Hepatocyte (in vitro differentiated cells): ENCODE measurements around the gene GALNT3. TPM values are rescaled to one million over a fixed set of nuclear protein-coding genes. Genes with fewer than 3 reads are reported as not detected.

Experiments
- DNase-seq: peaks from one replicate; pipeline ENCODE4 v3.0.0-alpha.2; 2016; ENCODE audit warnings: low spot score
- H2AFZ ChIP-seq: fragments of 200-600 bp; sonication (generic); 2 replicates; pipeline ENCODE4 v1.6.0; 2016; ENCODE audit warnings: antibody characterized with exemption, mild to moderate bottlenecking
- H3K27ac ChIP-seq: fragments of 200-600 bp; sonication (generic); 2 replicates; pipeline ENCODE4 v1.5.1; 2016; ENCODE audit warnings: mild to moderate bottlenecking
- H3K27me3 ChIP-seq: fragments of 200-600 bp; sonication (generic); 2 replicates; pipeline ENCODE4 v1.6.1; 2016
- H3K36me3 ChIP-seq: fragments of 200-600 bp; sonication (generic); replicated peaks from 2 replicates; pipeline ENCODE4 v1.5.1; 2016; ENCODE audit warnings: low read depth; ENCODE audit not compliant: insufficient read depth
- H3K4me1 ChIP-seq: fragments of 200-600 bp; sonication (generic); 2 replicates; pipeline ENCODE4 v1.5.1; 2016; ENCODE audit warnings: mild to moderate bottlenecking, moderate library complexity; ENCODE audit not compliant: insufficient read depth
- H3K4me2 ChIP-seq: fragments of 200-600 bp; sonication (generic); 2 replicates; pipeline ENCODE4 v1.6.0; 2016
- H3K4me3 ChIP-seq: fragments of 200-600 bp; sonication (generic); 2 replicates; pipeline ENCODE4 v1.5.1; 2016; ENCODE audit warnings: mild to moderate bottlenecking
- H3K79me2 ChIP-seq: fragments of 200-600 bp; sonication (generic); 2 replicates; pipeline ENCODE4 v1.6.0; 2017; ENCODE audit warnings: mild to moderate bottlenecking
- H3K9me2 ChIP-seq: fragments of 200-600 bp; sonication (generic); replicated peaks from 2 replicates; pipeline ENCODE4 v1.6.0; 2017; ENCODE audit warnings: mild to moderate bottlenecking; ENCODE audit not compliant: insufficient read depth
- H3K9me3 ChIP-seq: fragments of 200-600 bp; sonication (generic); 2 replicates; pipeline ENCODE4 v1.5.1; 2016; ENCODE audit warnings: low read depth, mild to moderate bottlenecking
- H4K20me1 ChIP-seq: fragments of 200-600 bp; sonication (generic); 2 replicates; pipeline ENCODE4 v1.6.0; 2016; ENCODE audit warnings: mild to moderate bottlenecking; ENCODE audit not compliant: insufficient read depth, poor library complexity, severe bottlenecking
- EZH2 ChIP-seq: fragments of 200-600 bp; sonication (generic); IDR thresholded peaks from 2 replicates; pipeline ENCODE4 v1.6.1; 2016; ENCODE audit warnings: antibody characterized with exemption, mild to moderate bottlenecking, borderline replicate concordance
- EZH2phosphoT487 ChIP-seq: fragments of 200-600 bp; sonication (generic); IDR thresholded peaks from one replicate; pipeline ENCODE4 v1.6.1; 2018; ENCODE audit warnings: antibody characterized with exemption, mild to moderate bottlenecking, low read depth, moderate library complexity; ENCODE audit not compliant: unreplicated experiment, severe bottlenecking
- WGBS: methylation state at CpG from one replicate; pipeline ENCODE4 v1.1.6; 2016; ENCODE audit warnings: low lambda C conversion rate; ENCODE audit errors: missing lambda C conversion rate; 5-methylcytosine and 5-hydroxymethylcytosine counted together
- polyA plus RNA-seq: library from polyadenylated mRNA; unstranded; fragments of >200 nt; fragmentation: Nextera tagmentation; extraction: Ambion mirVana; gene quantifications from 2 replicates; pipeline ENCODE4 v1.2.1, GENCODE V29; 2016
- total RNA-seq: library from RNA; depleted of rRNA; stranded (reverse); fragments of >200 nt; gene quantifications from 2 replicates; pipeline ENCODE4 v1.2.3, GENCODE V29; 2014
- TF ChIP-seq, protein P1 (sequence below): fragments of 200-600 bp; sonication (generic); IDR thresholded peaks from 2 replicates; pipeline ENCODE4 v1.5.1; 2016; ENCODE audit warnings: antibody characterized with exemption, mild to moderate bottlenecking; ENCODE audit not compliant: poor library complexity

GALNT3 gene
- total and polyA plus RNA-seq, 2 experiments from 2014 or later, result 21.5 to 48.1 TPM

DNA sequence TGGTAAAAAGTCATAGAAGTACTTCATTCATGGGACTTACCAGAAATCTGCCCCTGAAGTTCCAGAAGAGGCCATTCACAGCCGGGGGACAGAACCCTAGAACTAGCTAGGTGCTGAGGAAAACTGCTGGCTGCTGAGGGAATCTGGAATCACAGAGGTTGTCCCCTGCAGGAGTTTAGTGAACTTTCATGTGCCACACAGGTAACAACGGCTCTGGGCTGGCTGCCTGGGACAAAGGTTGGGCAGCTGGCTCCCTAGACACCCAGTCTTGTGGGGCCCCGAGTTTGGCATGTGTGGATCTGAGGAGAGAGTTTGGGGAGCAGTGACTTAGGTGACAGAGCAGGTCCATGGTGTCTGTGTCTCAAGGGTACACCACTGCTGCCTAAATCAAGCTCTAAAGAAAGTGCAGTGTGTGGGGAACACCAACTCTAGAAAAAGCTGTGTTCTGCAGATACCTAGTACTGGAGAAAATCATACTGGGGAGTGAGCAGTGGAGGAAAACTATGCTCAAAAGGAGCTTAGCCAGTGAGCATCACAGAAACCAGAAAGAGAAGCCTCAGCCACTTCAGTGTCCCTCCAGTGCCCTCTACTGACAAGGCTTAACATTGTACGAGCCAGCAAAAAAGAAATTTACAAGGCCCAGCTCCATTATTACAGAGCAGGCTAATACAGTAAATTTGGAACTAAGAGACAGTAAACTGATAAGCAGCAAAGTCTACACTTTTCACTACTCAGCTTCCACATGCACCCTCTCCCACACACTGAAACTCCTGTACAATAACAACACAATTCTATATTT lies 15.2 kb downstream of the GALNT3 start:
- TF ChIP-seq EZH2phosphoT487 (no peak), EZH2 (no peak)
- TF ChIP-seq, protein P1, sequence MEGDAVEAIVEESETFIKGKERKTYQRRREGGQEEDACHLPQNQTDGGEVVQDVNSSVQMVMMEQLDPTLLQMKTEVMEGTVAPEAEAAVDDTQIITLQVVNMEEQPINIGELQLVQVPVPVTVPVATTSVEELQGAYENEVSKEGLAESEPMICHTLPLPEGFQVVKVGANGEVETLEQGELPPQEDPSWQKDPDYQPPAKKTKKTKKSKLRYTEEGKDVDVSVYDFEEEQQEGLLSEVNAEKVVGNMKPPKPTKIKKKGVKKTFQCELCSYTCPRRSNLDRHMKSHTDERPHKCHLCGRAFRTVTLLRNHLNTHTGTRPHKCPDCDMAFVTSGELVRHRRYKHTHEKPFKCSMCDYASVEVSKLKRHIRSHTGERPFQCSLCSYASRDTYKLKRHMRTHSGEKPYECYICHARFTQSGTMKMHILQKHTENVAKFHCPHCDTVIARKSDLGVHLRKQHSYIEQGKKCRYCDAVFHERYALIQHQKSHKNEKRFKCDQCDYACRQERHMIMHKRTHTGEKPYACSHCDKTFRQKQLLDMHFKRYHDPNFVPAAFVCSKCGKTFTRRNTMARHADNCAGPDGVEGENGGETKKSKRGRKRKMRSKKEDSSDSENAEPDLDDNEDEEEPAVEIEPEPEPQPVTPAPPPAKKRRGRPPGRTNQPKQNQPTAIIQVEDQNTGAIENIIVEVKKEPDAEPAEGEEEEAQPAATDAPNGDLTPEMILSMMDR, result peak; percentile 6
- peaks cover 20% of the 10 kb centered on the region for H3K79me2 ChIP-seq
- no peaks in the 10 kb centered on the region for H4K20me1 ChIP-seq
- no peaks in the 10 kb centered on the region for H3K9me2 ChIP-seq
- H3K27me3 ChIP-seq, result no peaks in the 10 kb centered on the region
- no peak overlapping the region for H3K4me3 ChIP-seq
- H3K4me2 ChIP-seq, result no peak overlapping the region
- H2AFZ ChIP-seq, result no peak overlapping the region
- DNase-seq, result no peak
- no peaks in the 10 kb centered on the region for H3K9me3 ChIP-seq
- no peaks in the 10 kb centered on the region for H3K36me3 ChIP-seq
- no peak overlapping the region for H3K27ac ChIP-seq
- WGBS, result 90% methylated on average over 4 of the region's 4 CpGs
- H3K4me1 ChIP-seq, result no peaks in the 10 kb centered on the region

DNA sequence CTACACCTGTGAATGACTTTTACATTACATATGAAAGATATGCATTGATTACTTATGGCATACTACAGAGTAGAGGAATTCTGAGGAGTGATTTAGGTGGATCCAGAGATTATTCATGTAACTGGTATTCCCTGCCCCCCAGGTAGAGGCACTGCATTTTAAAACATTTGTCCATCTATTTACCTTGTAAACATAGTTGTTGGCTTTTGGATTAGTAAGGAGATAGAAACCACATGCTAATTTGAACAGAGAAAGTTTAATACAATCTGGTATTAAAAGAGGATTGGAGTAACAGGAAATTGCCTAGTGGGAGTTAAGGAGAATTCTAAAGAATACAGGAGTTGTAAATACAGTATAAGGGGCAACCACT lies 15.9 kb downstream of the GALNT3 start:
- H4K20me1 ChIP-seq, result no peaks in the 10 kb centered on the region
- H3K9me2 ChIP-seq, result no peaks in the 10 kb centered on the region
- no peak overlapping the region for H3K27ac ChIP-seq
- no peaks in the 10 kb centered on the region for H3K36me3 ChIP-seq
- no peak for DNase-seq
- H3K79me2 ChIP-seq, result peaks cover 19% of the 10 kb centered on the region
- TF ChIP-seq, protein P1, result no peak
- TF ChIP-seq EZH2phosphoT487 (no peak), EZH2 (no peak)
- no peaks in the 10 kb centered on the region for H3K9me3 ChIP-seq
- no peak overlapping the region for H3K4me3 ChIP-seq
- no peaks in the 10 kb centered on the region for H3K27me3 ChIP-seq
- no peaks in the 10 kb centered on the region for H3K4me1 ChIP-seq
- H3K4me2 ChIP-seq, result no peak overlapping the region
- H2AFZ ChIP-seq, result no peak overlapping the region

DNA sequence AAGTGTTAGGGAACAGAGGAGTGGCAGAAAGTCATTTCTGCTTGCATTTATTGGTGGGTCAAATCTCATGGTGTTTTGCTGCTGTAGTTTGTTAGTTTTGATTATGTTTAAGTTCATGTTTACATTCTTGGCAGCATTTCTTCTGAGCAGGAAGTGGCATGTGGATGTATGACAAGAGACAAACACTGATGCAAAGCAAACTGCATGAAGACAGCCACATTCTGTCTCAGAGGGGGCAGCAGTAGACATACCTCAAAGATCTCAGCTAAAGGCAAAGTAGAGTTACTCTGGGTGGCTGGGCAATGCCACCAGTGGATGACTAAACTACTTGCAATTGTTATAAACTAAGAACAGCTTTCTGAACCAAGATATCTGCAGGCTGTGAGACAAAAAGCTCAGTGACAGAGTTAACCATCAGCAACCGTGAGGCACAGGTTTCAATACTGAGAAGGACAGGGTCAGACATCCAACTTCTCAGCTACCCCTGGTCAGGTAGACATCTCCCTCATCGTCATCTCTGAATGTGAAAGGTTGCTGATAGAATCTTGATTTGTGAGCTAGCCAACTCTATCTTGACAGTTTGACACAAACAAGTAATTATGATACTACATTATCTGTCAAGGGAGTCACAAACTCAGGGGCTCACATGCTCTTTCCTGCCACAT lies 16.4 kb downstream of the GALNT3 start:
- Histone ChIP-seq H3K27me3 (no peaks in the 10 kb centered on the region), H2AFZ (no peak overlapping the region), H3K9me3 (no peaks in the 10 kb centered on the region), H3K4me1 (no peaks in the 10 kb centered on the region), H3K9me2 (no peaks in the 10 kb centered on the region), H4K20me1 (no peaks in the 10 kb centered on the region), H3K27ac (no peak overlapping the region), H3K4me3 (no peak overlapping the region), H3K79me2 (peaks cover 19% of the 10 kb centered on the region), H3K36me3 (no peaks in the 10 kb centered on the region), H3K4me2 (no peak overlapping the region)
- TF ChIP-seq EZH2 (no peak), EZH2phosphoT487 (no peak)
- TF ChIP-seq, protein P1, result no peak
- DNase-seq, result no peak
- 82% methylated on average over 2 of the region's 2 CpGs for WGBS
